WTC11 (cell line): ENCODE data around the gene FNDC7. TPM values are rescaled to one million over a fixed set of nuclear protein-coding genes. Genes with fewer than 3 reads are reported as not detected.

ENCODE experiments used
- ATAC-seq: fragments of 200-7000 bp; cut with Tn5 transposase; 2 replicates; pipeline ENCODE4 v1.10.0; 2021; ENCODE audit warnings: mild to moderate bottlenecking, moderate library complexity
- CTCF ChIA-PET: fragments of 300-600 bp; sonication (Branson Sonifier 250); formaldehyde crosslinking; loops from one replicate; lab custom pipeline; 2021; ENCODE audit warnings: antibody characterized with exemption; lab: Charles Lee
- POLR2A ChIA-PET: fragments of 350-600 bp; sonication (Branson Sonifier 250); formaldehyde crosslinking; loops from one replicate; lab custom pipeline; 2021; ENCODE audit warnings: antibody characterized with exemption; lab: Charles Lee
- DNase-seq: peaks from one replicate; pipeline ENCODE4 v3.0.0; 2021; ENCODE audit warnings: low spot score
- H3K27ac Mint-ChIP-seq: 2 replicates; pipeline ENCODE4 v1.8.0; 2021; ENCODE audit warnings: mixed read lengths
- H3K27me3 Mint-ChIP-seq: 2 replicates; pipeline ENCODE4 v1.8.0; 2021; ENCODE audit warnings: low read depth, mild to moderate bottlenecking, moderate library complexity, mixed read lengths
- H3K36me3 Mint-ChIP-seq: 2 replicates; pipeline ENCODE4 v1.8.0; 2021; ENCODE audit warnings: mixed read lengths
- H3K4me1 Mint-ChIP-seq: 2 replicates; pipeline ENCODE4 v1.8.0; 2022; ENCODE audit warnings: mixed read lengths
- H3K4me3 Mint-ChIP-seq: 2 replicates; pipeline ENCODE4 v1.8.0; 2021; ENCODE audit warnings: mild to moderate bottlenecking, moderate library complexity, mixed read lengths
- H3K9me3 Mint-ChIP-seq: 2 replicates; pipeline ENCODE4 v1.8.0; 2021; ENCODE audit warnings: mixed read lengths
- ATF2 ChIP-seq: sonication (generic); formaldehyde crosslinking; IDR thresholded peaks from 2 replicates; pipeline ENCODE4 v1.8.1; 2022; ENCODE audit warnings: low read depth, missing genetic modification reagents, borderline replicate concordance
- ATF3 ChIP-seq: sonication (generic); formaldehyde crosslinking; conservative IDR thresholded peaks from 2 replicates; pipeline ENCODE4 v1.8.1; 2022; ENCODE audit warnings: mild to moderate bottlenecking, missing genetic modification reagents
- CDX4 ChIP-seq: fragments of 250-450 bp; sonication (Bioruptor Pico); IDR thresholded peaks from 2 replicates; pipeline ENCODE4 v1.9.0; 2021; ENCODE audit warnings: moderate library complexity, mild to moderate bottlenecking, inconsistent platforms, borderline replicate concordance
- CTCF ChIP-seq: fragments of 200-600 bp; IDR thresholded peaks from 2 replicates; pipeline ENCODE4 v1.8.0; 2022; ENCODE audit warnings: antibody characterized with exemption
- E2F1 ChIP-seq: sonication (generic); formaldehyde crosslinking; IDR thresholded peaks from 2 replicates; pipeline ENCODE4 v1.8.0; 2022; ENCODE audit warnings: mild to moderate bottlenecking, missing genetic modification reagents
- ERG ChIP-seq: fragments of 250-450 bp; sonication (Bioruptor Pico); IDR thresholded peaks from 2 replicates; pipeline ENCODE4 v1.8.0; 2021; ENCODE audit warnings: mild to moderate bottlenecking
- FOXJ3 ChIP-seq: sonication (generic); formaldehyde crosslinking; IDR thresholded peaks from 2 replicates; pipeline ENCODE4 v1.9.0; 2021; ENCODE audit warnings: missing genetic modification reagents, mild to moderate bottlenecking, borderline replicate concordance
- FOXK1 ChIP-seq: sonication (generic); formaldehyde crosslinking; IDR thresholded peaks from 2 replicates; pipeline ENCODE4 v1.8.0; 2022; ENCODE audit warnings: mild to moderate bottlenecking, moderate library complexity, missing genetic modification reagents
- FOXP1 ChIP-seq: sonication (generic); formaldehyde crosslinking; IDR thresholded peaks from 2 replicates; pipeline ENCODE4 v1.8.0; 2022; ENCODE audit warnings: missing genetic modification reagents, mild to moderate bottlenecking, moderate library complexity, borderline replicate concordance
- GRHL2 ChIP-seq: fragments of 250-450 bp; sonication (Bioruptor Pico); IDR thresholded peaks from 2 replicates; pipeline ENCODE4 v1.8.0; 2022; ENCODE audit warnings: mild to moderate bottlenecking, moderate library complexity; ENCODE audit not compliant: insufficient replicate concordance, severe bottlenecking
- JUN ChIP-seq: sonication (generic); formaldehyde crosslinking; IDR thresholded peaks from 2 replicates; pipeline ENCODE4 v1.8.0; 2023; ENCODE audit warnings: mild to moderate bottlenecking, missing genetic modification reagents
- MAX ChIP-seq: sonication (generic); formaldehyde crosslinking; IDR thresholded peaks from 2 replicates; pipeline ENCODE4 v1.8.0; 2022; ENCODE audit warnings: mild to moderate bottlenecking, missing genetic modification reagents
- MLX ChIP-seq: sonication (generic); formaldehyde crosslinking; IDR thresholded peaks from 2 replicates; pipeline ENCODE4 v1.8.1; 2023; ENCODE audit warnings: mild to moderate bottlenecking, missing genetic modification reagents, moderate library complexity
- MXD4 ChIP-seq: fragments of 250-450 bp; sonication (Bioruptor Pico); IDR thresholded peaks from 2 replicates; pipeline ENCODE4 v1.8.0; 2021; ENCODE audit warnings: mild to moderate bottlenecking, moderate library complexity, borderline replicate concordance
- NFYB ChIP-seq: sonication (generic); formaldehyde crosslinking; conservative IDR thresholded peaks from 2 replicates; pipeline ENCODE4 v1.8.0; 2022; ENCODE audit warnings: low read depth, missing genetic modification reagents
- SMAD3 ChIP-seq: sonication (generic); formaldehyde crosslinking; IDR thresholded peaks from 2 replicates; pipeline ENCODE4 v1.8.0; 2022; ENCODE audit warnings: missing genetic modification reagents, mild to moderate bottlenecking, borderline replicate concordance
- ZBTB43 ChIP-seq: sonication (generic); formaldehyde crosslinking; IDR thresholded peaks from 2 replicates; pipeline ENCODE4 v1.8.1; 2023; ENCODE audit warnings: mild to moderate bottlenecking, missing genetic modification reagents
- ZMAT4 ChIP-seq: fragments of 250-450 bp; sonication (Bioruptor Pico); IDR thresholded peaks from 2 replicates; pipeline ENCODE4 v1.9.0; 2021; ENCODE audit warnings: mild to moderate bottlenecking
- ZNF263 ChIP-seq: sonication (generic); formaldehyde crosslinking; IDR thresholded peaks from 2 replicates; pipeline ENCODE4 v1.8.1; 2022; ENCODE audit warnings: low read depth, mild to moderate bottlenecking, moderate library complexity, missing genetic modification reagents
- ZSCAN18 ChIP-seq: fragments of 250-450 bp; sonication (Bioruptor Pico); IDR thresholded peaks from 2 replicates; pipeline ENCODE4 v2.1.2; 2022; ENCODE audit warnings: mild to moderate bottlenecking, moderate library complexity
- total RNA-seq: library from RNA; stranded (reverse); gene quantifications from 3 replicates; pipeline ENCODE4 v1.2.3, GENCODE V29; 2021

FNDC7 gene
- total RNA-seq, 1 experiment from 2014 or later = 0.28 TPM

- no peak for TF ChIP-seq ZMAT4
- TF ChIP-seq ZSCAN18 (CRISPR knock-in tag) = no peak
- no peak for TF ChIP-seq CDX4 (CRISPR knock-in tag)
- TF ChIP-seq NFYB = no peak
- TF ChIP-seq ATF3 = no peak
- no peak for TF ChIP-seq SMAD3
- TF ChIP-seq CTCF = no peak
- no peak for TF ChIP-seq E2F1 (CRISPR knock-in tag)
- no peak for TF ChIP-seq MLX (CRISPR knock-in tag)
- no peak for TF ChIP-seq ZNF263 (CRISPR knock-in tag)
- TF ChIP-seq GRHL2 (CRISPR knock-in tag) = no peak
- TF ChIP-seq MXD4 (CRISPR knock-in tag) = no peak
- no peak for TF ChIP-seq MAX (CRISPR knock-in tag)
- no peak for TF ChIP-seq ERG (CRISPR knock-in tag)
- no peak for TF ChIP-seq FOXJ3 (CRISPR knock-in tag)
- TF ChIP-seq ATF2 = no peak
- no peak for TF ChIP-seq FOXK1 (CRISPR knock-in tag)
- TF ChIP-seq ZBTB43 (CRISPR knock-in tag) = no peak
- TF ChIP-seq FOXP1 (CRISPR knock-in tag) = no peak
- no peak for TF ChIP-seq JUN
- POLR2A ChIA-PET = no interaction called here
- Mint-ChIP-seq H3K27ac (0 out of 2 replicates have a peak overlapping the region, but pooled peaks have one; percentile 23), H3K4me3 (no peak overlapping the region), H3K27me3 (peaks cover 8% of the 10 kb centered on the region), H3K4me1 (peaks cover 5% of the 10 kb centered on the region), H3K36me3 (peaks cover 9% of the 10 kb centered on the region), H3K9me3 (no peaks in the 10 kb centered on the region)
- ATAC-seq = no peak
- no peak for DNase-seq
- CTCF ChIA-PET = interaction anchor here (0.6 kb wide), 1 partner anchor 68 kb away, joined by 3 read pairs; no protein-coding TSS in a partner anchor
Measured at GRCh38 chr1:108750476-108751181, 37.9 kb downstream of the FNDC7 start.
